Measurements from ENCODE around the gene KCTD1.

KCTD1 gene

DNA sequence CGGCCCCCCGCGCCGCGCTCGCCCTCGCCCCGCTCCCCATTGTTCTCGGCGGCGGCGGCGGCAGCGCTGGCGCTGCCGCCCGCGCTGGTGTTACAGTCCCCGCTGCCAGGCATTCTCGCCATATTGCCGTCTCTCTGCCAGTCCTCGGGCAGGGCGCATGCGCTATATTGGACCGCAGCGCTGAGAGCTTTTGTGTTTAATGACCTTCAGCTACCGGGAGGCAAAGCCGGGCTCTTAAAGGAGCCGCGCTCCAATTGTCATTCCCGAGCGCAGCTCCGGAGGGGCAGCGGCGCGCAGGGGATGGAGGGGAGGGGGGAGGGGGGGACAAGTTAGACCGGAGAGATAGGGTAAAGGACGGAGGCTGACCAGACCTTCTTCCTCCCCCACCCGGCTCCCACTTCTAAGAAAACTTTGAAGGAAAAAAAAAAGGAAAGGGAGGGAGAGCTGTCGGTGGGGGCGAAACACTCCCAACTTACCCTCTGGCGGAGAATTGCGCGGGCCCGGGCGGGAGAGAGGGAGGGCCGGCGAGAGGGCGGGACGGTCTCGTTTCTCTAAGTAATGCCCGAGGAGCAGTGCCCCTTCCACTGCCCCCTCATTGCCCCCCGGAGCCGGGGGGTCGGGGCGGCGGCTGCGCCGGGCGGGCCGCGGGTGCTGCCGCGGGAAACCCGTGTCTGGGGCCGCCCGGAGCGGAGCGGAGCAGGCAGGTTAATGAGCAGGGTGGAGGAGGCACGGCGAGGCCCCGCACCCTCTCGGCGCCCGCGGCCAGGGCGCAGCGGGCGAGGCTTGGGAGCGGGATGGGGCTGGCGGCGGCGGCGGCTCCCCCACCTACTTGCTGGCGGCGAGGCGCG is at the start of gene KCTD1:
KCTD1 (minus strand) TSS at position 139 of the 848 bp plus-strand sequence; CDS start at position 122, 17 bp downstream.
- peak; percentile 82 for DNase-seq

- no peak for DNase-seq
Observed at GRCh38 chr18:26593365-26594320, 45.3 kb upstream of the KCTD1 start.

DNA sequence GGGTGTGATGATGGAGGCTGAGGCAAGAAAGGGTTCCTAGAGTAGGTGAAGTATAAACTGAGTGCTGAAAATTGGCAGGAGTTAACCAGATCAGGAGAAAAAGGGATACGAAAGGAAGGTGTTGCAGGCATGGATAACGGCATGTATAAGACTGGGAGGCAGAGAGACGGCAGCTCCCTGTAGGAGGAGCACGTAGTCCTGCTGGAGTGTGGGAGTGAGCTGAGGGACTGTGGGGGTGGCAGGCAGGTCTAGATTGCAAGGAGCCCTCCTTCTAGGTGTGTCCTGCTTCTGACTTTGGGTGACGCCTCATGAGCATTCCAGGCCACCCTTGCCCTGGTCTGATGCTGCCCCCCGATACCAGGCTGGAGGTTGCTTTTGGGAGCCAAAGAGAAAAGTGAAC is 36.4 kb upstream of the KCTD1 start:
- DNase-seq: no peak

GRCh38 chr18:26579941-26580618 is 31.7 kb upstream of the KCTD1 start:
- DNase-seq: no peak

DNA sequence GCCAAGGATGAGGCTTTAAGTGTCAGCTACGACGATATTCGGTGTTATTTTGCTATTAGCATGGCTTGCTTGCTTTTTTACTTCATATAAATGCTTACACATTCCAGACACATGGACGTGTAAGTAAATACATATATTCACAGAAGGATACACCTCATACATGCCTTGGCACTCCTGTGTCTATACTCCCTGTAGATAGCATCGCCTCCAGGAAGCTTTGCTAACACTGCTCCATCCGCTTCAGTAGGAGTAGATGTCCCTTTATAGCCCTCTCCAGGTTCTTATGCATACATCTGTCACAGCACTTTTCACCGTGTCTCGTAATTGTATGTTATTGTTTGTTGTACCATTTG is 27.5 kb upstream of the KCTD1 start:
- no peak for DNase-seq

DNA sequence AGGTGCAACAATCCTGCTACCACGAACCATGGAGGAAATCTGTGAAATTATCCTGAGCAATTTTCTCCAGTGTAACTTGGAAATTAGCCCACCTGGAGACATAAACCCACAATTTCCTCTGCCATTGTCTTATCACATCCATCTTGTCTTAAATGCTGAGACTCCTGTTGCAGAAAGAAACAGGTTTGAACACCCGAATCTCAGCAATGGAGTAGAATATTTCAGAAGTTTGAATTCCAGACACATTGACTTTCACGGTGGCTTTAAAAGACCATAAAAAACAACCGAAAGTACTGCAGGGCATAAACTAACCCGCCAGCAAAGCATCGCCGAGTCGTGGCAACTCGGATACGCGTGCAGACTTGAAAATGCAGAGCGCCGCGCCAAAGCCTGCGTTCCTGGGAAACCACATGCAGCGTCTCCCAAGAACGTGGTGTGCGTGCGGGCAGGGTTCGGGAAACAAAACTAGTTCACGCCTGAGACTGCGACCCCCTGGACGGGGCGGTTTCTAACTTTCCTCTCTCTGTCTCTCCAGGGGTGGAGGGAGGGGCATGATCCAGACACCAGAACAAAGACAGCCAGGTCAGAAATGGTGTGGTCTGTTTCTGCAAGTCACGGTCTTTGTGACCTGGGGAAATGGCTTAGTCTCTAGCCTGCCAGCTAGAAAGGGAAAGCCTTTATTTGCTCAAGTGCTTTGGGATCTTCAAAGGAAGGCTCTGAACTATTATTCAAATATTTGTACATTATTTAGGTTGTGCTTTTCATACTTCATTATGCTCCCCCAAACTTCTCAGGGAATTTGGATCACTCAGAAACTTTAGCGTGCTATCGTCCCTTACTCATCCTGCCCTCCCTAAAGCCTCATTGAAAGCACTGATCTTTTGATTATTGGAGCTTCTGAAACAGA is 26.9 kb upstream of the KCTD1 start:
- DNase-seq: peak; percentile 76

- no peak for DNase-seq
Observed at GRCh38 chr18:26568926-26569665, 20.7 kb upstream of the KCTD1 start.

DNA sequence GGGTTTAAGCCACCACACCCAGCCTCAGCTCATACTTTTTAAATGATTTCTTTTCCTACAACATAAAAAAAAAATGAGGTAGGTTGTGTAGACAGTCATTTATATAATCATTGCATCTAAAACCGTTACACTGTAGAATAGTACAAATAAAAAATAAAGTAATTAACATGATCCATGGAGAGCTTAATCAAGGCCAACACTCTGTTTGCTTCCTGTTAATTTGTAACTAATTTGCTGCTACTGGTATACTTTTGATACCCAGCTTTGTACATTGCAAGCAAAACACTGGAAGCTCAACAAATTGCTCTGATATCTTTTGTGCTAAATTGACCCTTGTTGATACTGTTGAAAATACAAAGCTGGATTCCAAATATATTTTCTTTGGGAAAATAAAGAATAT is 20.2 kb upstream of the KCTD1 start:
- no peak for DNase-seq

DNA sequence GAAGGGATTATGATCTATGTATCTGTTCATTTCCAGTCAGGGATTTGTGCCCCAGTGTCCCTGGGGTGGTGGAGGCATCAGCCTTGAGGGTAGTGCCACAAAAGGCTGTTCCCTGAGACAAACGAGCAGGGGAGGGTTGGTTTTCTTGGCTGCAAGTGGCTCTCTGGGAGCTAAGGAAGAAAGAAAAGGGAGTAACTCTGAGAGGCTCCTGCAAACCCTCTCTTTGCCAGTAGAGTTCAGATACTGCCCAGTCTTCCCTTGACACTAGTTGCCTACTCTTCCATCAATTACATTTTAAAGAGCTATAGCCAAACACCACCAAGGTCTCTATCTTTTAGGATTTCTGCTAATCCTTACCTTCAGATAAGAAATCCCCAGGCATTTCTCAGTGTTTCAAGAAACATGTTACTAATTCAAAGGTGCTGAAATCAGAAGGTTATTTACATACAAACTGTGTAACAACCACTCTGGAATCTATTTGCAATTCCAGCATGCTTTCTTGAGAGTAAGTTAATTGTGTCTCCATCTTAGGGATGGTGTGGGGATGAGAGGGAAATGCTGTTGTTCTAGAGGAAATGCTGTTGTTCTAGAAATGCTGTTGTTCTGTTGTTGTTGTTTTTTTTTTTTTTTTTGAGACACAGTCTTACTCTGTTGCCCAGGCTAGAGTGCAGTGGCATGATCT is 18.7 kb upstream of the KCTD1 start:
- DNase-seq: no peak

DNA sequence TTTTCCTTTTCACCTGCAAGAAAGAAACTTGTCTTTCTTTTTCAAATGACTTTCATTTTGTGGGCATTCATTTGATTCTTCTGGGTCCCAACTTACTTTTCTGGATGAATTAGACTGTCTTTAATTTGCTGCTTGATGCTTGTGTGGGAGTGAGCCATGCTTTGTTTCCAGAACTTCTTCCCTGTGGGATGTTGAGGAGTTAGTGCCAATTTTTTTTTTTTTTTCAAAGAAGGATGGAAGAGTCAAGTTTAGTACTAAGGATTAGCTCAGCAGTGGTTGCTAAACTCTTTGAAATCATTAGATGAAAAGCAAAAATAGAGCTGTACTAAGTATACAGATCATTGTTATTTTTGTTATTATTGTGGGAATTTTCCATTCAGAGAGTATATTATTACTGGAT is 17.2 kb upstream of the KCTD1 start:
- no peak for DNase-seq

DNA sequence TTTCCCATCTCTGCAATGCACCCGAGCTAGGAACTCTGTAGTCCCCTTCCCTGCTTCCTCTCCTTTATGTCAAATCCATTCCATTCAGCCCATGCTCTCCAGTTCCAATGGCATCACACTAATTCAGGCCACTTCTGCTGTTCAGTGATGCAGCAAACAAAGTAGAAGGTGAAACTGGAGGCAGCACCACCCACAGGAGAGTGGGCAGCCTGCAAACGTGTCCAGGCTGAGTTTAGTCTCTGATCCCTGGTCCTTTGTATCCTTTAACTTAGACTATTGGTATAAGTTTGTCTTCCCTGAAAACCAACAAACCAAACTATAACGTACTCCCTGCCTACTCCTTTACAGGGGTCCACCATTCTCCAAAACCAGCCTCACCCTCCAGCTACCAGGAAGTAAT is 14.7 kb upstream of the KCTD1 start:
- DNase-seq: no peak

GRCh38 chr18:26562568-26562967 is 14.2 kb upstream of the KCTD1 start:
- DNase-seq: no peak

DNA sequence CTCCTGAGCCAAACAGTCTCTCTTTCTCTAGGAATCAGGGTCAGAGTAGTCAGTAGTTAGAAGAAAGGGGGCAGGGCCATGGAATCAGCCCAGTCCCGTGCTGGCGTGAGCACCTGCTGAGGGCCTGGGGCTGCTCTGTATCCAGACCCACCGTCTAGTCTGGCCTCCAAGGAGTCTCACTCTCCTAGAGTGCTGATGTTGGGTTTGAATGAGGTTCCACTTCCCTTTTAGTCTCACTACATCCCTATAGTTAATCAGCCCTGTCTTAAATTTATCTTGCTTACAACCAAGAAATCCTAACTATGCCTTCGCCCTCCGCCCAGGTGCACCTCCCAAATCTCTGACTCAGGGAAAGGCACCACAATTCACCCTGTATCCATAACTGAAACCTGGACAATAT is 13.4 kb upstream of the KCTD1 start:
- no peak for DNase-seq

- no peak for DNase-seq
Observed at GRCh38 chr18:26556573-26556972, 8.2 kb upstream of the KCTD1 start.

DNA sequence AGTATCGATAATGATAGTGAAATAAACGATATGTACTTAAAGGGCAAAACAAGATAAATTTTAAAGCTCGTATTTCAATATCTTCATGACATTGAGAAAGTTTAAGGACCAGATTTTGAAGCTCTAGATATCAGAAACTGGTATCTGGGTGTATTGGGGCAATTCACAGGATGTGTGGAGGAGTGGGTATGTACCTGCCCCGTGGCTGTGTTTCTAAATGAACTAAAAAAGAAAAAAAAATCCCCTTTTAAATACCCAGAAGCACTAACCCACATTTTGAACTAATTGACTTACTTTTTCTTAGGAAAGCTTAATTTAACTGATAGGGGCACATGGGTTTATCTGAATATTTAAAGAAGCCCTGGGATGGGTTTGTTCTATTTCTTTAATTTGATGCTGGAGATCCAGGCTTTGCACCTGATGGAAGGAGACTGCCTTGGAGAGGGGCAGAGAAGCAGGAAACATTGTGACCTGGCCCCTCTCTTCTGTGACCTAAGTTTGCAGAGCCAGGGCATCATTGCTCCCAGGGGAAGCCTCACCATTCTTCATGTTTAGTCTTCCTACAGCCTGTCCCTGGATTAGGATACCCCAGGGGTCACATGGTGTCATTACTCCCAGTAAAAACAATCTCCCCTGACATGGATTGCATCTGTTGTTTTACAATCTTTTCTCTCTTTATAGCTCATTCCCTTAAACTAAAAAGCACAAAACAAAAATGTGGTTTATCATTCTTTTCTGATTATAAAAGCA is 7.6 kb upstream of the KCTD1 start:
- DNase-seq: no peak

- DNase-seq: no peak
Observed at GRCh38 chr18:26553943-26554342, 5.6 kb upstream of the KCTD1 start.

DNA sequence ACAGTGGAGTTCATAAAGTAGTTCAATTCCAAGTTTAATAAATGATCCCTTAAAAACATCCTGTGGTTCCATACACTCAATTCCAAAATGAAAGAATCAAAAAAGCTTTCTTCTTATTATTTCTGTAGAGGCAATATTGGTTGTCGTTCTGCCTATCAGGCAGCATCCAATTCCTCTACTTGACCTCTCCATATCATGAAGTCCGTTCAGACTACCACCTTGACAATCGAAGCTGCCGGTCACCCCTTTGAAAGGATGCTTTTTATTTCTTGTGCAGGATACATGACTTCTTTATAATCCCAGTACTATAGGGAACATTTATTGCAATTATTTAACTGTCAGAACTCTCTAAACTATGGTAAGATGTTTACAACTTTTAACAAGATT is 3.3 kb upstream of the KCTD1 start:
- DNase-seq: no peak

DNA sequence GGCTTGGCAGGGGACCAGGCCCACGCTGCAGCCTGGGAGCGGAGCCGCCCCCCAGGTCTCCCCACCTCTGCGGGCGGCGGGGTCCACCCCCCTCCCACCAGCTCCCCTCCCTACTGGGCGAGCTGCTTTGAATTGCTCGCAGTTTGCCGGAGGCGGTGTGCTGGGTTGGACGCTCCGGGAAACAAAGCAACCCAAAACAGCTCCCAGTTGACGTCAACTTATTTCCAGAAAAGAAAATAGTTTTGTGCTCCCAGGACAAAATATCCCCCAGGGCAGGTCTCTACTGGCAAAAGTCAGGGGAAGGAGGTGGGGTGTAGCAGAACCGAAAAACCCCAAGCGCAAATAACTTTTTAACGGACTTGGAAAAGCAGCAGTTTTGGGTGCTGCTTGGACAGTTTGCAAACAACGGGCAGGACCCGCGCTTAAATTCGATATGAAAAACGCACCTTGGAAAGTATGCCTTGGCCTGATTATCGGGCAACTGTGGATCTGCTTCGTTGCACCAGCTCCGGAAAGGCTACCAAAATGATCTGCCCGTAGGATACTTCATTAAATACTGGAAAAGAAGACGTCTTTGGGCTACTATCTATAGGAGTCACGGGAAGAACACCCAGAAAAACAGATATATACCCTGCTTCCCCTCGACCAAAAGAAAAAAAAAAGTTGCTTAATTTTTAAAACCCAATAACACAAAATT is 2.8 kb upstream of the KCTD1 start:
- no peak for DNase-seq

- peak; percentile 52 for DNase-seq
Observed at GRCh38 chr18:26549263-26550094, 1.1 kb upstream of the KCTD1 start.

All from COR-L47 (cell line).